Spleen (tissue), 7 donors: Measurements from ENCODE around the gene SLC38A3.

ENCODE experiments used
- CTCF ChIP-seq, 11 experiments: fragments of 200-600 bp in 7 of 11; fragments of 450-650 bp in 4 of 11; sonication (generic) in 4 of 11; IDR thresholded peaks in 8 of 11; conservative IDR thresholded peaks in 3 of 11; 1 replicate in 7 of 11; 2 replicates in 4 of 11; pipeline versions ENCODE4 v1.4.0 to v1.8.0; 2016 to 2021; ENCODE audit warnings: antibody characterized with exemption in 11 of 11, inconsistent platforms in 4 of 11, mild to moderate bottlenecking in 1 of 11
- POLR2A ChIP-seq, 3 donors: fragments of 450-650 bp; IDR thresholded peaks; one replicate each; pipeline ENCODE4 v1.5.1; 2017; ENCODE audit warnings: antibody characterized with exemption in 3 of 3, mild to moderate bottlenecking in 1 of 3
- POLR2AphosphoS5 ChIP-seq, 3 donors: sonication (generic); formaldehyde crosslinking; IDR thresholded peaks; one replicate each; pipeline ENCODE4 v1.5.1; 2017; ENCODE audit warnings: antibody characterized with exemption in 3 of 3
- donor health status: DM: no; HTN: no; CAD: no; lungs with moderate emphysema.
- donor health status: DM: no; HTN: no; CAD: no.
- donor health status: DM: no; HTN: no; CAD: no.

GRCh38 chr3:50164481-50164880, 40.6 kb upstream of the SLC38A3 start:
- no peak for TF ChIP-seq CTCF (IDR thresholded peaks at IDR 0.05 in 8 of 11, conservative IDR thresholded peaks at IDR 0.05 in 3 of 11)
- no peak for TF ChIP-seq POLR2AphosphoS5 (IDR thresholded peaks at IDR 0.05)
- no peak for TF ChIP-seq POLR2A (IDR thresholded peaks at IDR 0.05)
